ENCODE results near the gene WDR46. TPM values are rescaled to one million over a fixed set of nuclear protein-coding genes. Genes with fewer than 3 reads are reported as not detected.

The WDR46 gene
- total and polyA plus RNA-seq, 2 donors (not counting 3 experiments of a cell fraction or from before 2014, with no cell fraction given): 61.4 to 71.2 TPM

- intact Hi-C loops (cut with micrococcal nuclease) (no loop called here), dilution Hi-C loops (cut with MboI; ENCODE audit: extremely low pct_ligation_motif_present, low sequenced_read_pairs) (no loop called here)
- peaks cover 4 to 39% of the 10 kb centered on the region in 2 experiments for H3K36me3 ChIP-seq (ENCODE audit: control insufficient read depth in 2 of 2, extremely low read depth in 1 of 2, insufficient read depth in 2 of 2, low read length in 2 of 2)
- CTCF ChIA-PET: interaction anchor here (0.6 to 4.0 kb wide), 5 partner anchors 11 to 147 kb away, joined by 3 to 39 read pairs (median 5); partner anchors contain the start of genes PFDN6, RGL2 and WDR46
- H3K9ac ChIP-seq (replicated peaks; ENCODE audit: extremely low read depth, insufficient read depth, low read length): no peak overlapping the region
- peaks cover 21% of the 10 kb centered on the region for H3K79me2 ChIP-seq (ENCODE audit: control insufficient read depth, insufficient read depth, low read length)
- POLR2A ChIA-PET: interaction anchor here (2.3 kb wide), 1 partner anchor 21 kb away, joined by 8 read pairs; no protein-coding TSS in a partner anchor
- no peak overlapping the region for H3K27ac ChIP-seq (ENCODE audit: insufficient read depth, low read depth, low read length)
- no peaks in the 10 kb centered on the region for H4K20me1 ChIP-seq (replicated peaks; ENCODE audit: control insufficient read depth, extremely low read depth, insufficient read depth, low read length)
- no peak for TF ChIP-seq GATA2 (IDR thresholded peaks at IDR 0.05; ENCODE audit: insufficient read depth, insufficient read length, low read depth, low read length)
- TF ChIP-seq MYC (IDR thresholded peaks at IDR 0.05; ENCODE audit: low read depth, low read length): no peak
- no peak for TF ChIP-seq MAX (IDR thresholded peaks at IDR 0.05; ENCODE audit: insufficient read depth, insufficient read length)
- no peak overlapping the region for H3K4me3 ChIP-seq (replicated peaks in 1 of 3; ENCODE audit: insufficient read depth in 1 of 3, low read depth in 1 of 3, low read length in 3 of 3)
- no peaks in the 10 kb centered on the region for H3K27me3 ChIP-seq (ENCODE audit: control insufficient read depth in 2 of 2, insufficient read depth in 2 of 2, low read length in 2 of 2)
- H3K4me1 ChIP-seq (ENCODE audit: control insufficient read depth, extremely low read depth, insufficient read depth, low read length): peaks cover 29% of the 10 kb centered on the region
- DNase-seq (ENCODE audit: low read depth, low spot score) (no peak), FAIRE-seq (no peak)
- no peaks in the 10 kb centered on the region for H3K9me1 ChIP-seq (replicated peaks; ENCODE audit: control insufficient read depth, extremely low read depth, insufficient read depth, low read length)
- no peaks in the 10 kb centered on the region for H3K9me3 ChIP-seq (replicated peaks; ENCODE audit: control insufficient read depth, insufficient read depth, low read length)
- H3K4me2 ChIP-seq (ENCODE audit: insufficient read depth, low read length): no peak overlapping the region
- no peak overlapping the region for H2AFZ ChIP-seq (ENCODE audit: low read depth, low read length)
- no TSS peak for BruUV-seq (replicated peaks)
Observed at GRCh38 chr6:33278810-33279209, 10.2 kb downstream of the WDR46 start.

GRCh38 chr6:33278392-33278741 is 10.7 kb downstream of the WDR46 start:
- H3K9me3 ChIP-seq (replicated peaks; ENCODE audit: control insufficient read depth, insufficient read depth, low read length): no peaks in the 10 kb centered on the region
- H4K20me1 ChIP-seq (replicated peaks; ENCODE audit: control insufficient read depth, extremely low read depth, insufficient read depth, low read length): no peaks in the 10 kb centered on the region
- peaks cover 25% of the 10 kb centered on the region for H3K79me2 ChIP-seq (ENCODE audit: control insufficient read depth, insufficient read depth, low read length)
- H3K27me3 ChIP-seq (ENCODE audit: control insufficient read depth in 2 of 2, insufficient read depth in 2 of 2, low read length in 2 of 2): no peaks in the 10 kb centered on the region
- intact Hi-C loops (cut with micrococcal nuclease): no loop called here
- no TSS peak for BruUV-seq (replicated peaks)
- DNase-seq (ENCODE audit: low read depth, low spot score) (no peak), FAIRE-seq (no peak)
- TF ChIP-seq CTCF (IDR thresholded peaks at IDR 0.05; ENCODE audit: extremely low read depth in 1 of 2, insufficient read depth in 1 of 2, low read depth in 1 of 2, low read length in 2 of 2) (no peak), EZH2 (IDR thresholded peaks at IDR 0.05; ENCODE audit: borderline replicate concordance, low read depth, low read length, severe bottlenecking) (no peak)
- H3K9me1 ChIP-seq (replicated peaks; ENCODE audit: control insufficient read depth, extremely low read depth, insufficient read depth, low read length): no peaks in the 10 kb centered on the region
- no peak overlapping the region for H3K27ac ChIP-seq (ENCODE audit: insufficient read depth, low read depth, low read length)
- H3K4me3 ChIP-seq (replicated peaks in 1 of 3; ENCODE audit: insufficient read depth in 1 of 3, low read depth in 1 of 3, low read length in 3 of 3): no peak overlapping the region
- peaks cover 6 to 39% of the 10 kb centered on the region in 2 experiments for H3K36me3 ChIP-seq (ENCODE audit: control insufficient read depth in 2 of 2, extremely low read depth in 1 of 2, insufficient read depth in 2 of 2, low read length in 2 of 2)
- H2AFZ ChIP-seq (ENCODE audit: low read depth, low read length): no peak overlapping the region
- peaks cover 34% of the 10 kb centered on the region for H3K4me1 ChIP-seq (ENCODE audit: control insufficient read depth, extremely low read depth, insufficient read depth, low read length)
- H3K9ac ChIP-seq (replicated peaks; ENCODE audit: extremely low read depth, insufficient read depth, low read length): no peak overlapping the region
- H3K4me2 ChIP-seq (ENCODE audit: insufficient read depth, low read length): no peak overlapping the region
- dilution Hi-C loops (cut with MboI; ENCODE audit: extremely low pct_ligation_motif_present, low sequenced_read_pairs): no loop called here
- CTCF ChIA-PET: interaction anchor here (0.5 to 4.0 kb wide), 8 partner anchors 11 to 147 kb away, joined by 3 to 39 read pairs (median 4); partner anchors contain the start of genes PFDN6, RGL2, TAPBP and WDR46
- POLR2A ChIA-PET: interaction anchor here (2.3 kb wide), 1 partner anchor 21 kb away, joined by 8 read pairs; no protein-coding TSS in a partner anchor
